GM21367 (cell line): ENCODE results near the gene NFATC2.
A peak's percentile ranks its signal among the peaks of the same experiment; 100 is the strongest.

Experiments used
- ATAC-seq: cut with Tn5 transposase; IDR thresholded peaks from one replicate; pipeline ENCODE4 v1.9.1; 2021; ENCODE audit not compliant: unreplicated experiment

The NFATC2 gene

DNA sequence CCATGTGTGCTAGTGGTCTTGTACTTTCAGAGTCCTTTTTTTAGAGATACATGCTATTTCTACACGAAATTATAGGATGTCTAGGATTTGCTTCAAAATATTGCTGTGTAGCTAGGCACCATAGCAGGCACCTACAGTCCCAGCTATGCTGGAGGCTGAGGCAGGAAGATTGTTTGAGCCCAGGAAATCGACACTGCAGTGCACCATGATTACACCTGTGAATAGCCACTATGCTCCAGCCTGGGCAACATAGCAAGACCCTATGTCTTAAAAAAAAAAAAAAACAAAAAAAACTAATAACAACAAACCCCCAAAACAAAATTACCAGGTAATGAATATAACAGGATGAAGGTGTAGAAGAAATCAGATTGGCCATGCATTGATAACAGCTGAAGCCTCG, 121.7 kb downstream of the NFATC2 start:
- ATAC-seq, result no peak

DNA sequence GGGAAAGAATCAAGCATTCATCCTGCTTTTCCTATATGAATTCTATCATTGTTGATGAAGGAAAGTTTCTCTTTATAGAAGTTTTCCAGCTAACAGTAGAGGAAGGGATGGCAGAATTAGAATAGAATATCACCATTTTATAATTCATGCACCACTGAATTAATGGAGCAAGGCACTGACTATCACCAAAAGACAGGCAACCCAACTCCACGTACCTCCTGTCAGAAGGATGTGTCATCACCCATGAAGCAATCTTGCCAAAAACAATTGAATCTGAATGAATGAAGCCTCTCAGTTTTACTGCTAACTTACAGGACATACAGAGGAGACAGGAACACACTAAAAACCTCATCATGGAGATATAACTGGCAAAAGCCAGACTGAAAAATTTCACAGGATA, 122.4 kb downstream of the NFATC2 start:
- ATAC-seq, result no peak

DNA sequence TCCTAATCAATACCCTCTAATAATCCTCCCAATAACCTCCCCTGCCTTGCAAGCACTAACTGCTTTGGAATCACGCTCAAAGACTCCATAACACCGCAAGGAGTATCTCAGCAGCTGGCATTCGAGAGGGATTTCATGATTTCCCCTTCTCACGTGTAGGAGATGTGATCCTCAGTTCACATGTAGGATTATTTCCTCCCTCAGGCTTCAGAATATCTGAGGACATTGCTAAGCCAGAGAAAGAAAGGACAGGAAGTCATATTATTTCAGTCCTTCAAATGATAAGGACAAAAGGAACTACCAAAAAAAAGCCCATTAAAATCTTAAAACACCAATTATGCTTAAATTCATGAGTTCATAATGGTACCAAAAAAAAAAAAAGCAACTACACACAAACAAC, 122.9 kb downstream of the NFATC2 start:
- ATAC-seq, result no peak

DNA sequence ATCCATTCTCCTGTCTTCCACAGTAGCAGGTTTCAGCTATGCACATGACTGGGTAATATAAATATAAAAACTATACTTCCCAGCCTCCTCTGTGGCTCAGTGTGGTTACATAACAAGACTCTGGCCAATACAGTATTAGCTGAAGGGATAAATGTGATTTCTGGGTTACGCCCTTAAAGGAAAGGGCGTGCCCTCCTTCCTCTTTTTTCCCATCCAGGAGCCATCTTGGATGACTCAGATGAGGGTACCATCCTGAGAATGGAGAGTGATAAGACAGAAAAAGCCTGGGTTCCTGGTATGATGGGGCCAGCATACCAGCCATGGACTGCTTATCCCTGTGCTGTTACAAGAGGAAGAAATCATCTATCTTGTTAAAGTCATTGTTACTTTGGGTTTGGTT, 123.3 kb downstream of the NFATC2 start:
- ATAC-seq, result no peak

DNA sequence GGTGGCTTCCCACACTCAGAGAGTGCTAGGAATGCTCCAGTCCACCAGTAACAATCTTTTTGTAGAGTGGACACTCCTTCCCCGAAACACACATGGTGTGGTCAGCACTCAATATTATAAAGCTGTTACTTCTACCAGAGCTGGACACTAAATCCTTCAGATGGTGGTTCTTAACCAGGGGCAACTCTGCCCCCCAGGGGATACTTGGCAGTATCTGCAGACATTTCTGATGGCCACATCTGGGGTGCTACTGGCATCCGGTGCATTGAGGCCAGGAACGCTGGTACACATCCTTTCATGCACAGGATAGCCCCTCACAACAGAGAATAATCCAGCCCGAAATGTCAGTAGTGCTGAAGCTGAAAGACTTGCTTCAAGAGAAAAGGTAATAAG, 124.4 kb downstream of the NFATC2 start:
- ATAC-seq, result no peak

DNA sequence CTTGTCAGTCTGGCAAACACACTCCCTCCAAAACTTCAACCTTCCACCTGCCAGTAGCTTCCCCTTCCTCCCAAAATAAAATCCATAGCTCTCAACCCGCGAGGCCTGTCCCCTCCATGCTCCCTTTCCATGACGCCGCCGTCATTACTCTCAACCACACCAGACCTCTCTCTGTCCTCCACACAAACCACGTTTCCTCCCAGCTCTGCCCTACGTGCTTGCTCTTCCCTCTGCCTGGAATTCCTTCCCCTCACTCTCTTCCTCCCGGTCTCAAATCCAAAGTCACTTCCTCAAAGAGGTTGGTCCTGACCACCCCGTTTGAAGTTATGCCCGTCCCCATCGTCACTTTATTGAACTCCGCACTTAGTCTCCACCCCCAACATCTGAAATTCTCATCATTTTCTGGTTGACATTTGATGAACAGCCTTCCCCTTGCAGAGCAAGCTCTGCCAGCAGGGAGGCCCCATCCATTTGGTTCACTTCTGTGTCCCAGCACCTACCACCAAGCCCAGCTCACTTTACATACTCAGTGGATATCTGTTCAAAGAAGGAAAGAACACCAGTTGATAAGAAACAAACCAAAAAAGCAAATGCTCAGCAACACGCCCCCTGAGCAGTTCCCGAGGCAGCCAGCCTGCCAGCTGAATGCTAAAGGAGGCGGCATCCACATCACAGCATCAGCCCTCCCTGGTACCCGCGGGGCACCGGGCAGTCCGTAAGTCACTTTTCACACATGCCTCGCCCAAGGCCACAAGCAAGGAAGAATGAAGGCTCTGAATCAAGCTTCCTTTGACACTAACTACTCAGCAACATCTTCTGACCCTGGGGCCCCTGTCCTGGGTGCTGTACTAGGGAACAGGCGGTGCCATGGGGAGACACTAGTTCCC, 125.0 kb downstream of the NFATC2 start:
- ATAC-seq, result no peak

DNA sequence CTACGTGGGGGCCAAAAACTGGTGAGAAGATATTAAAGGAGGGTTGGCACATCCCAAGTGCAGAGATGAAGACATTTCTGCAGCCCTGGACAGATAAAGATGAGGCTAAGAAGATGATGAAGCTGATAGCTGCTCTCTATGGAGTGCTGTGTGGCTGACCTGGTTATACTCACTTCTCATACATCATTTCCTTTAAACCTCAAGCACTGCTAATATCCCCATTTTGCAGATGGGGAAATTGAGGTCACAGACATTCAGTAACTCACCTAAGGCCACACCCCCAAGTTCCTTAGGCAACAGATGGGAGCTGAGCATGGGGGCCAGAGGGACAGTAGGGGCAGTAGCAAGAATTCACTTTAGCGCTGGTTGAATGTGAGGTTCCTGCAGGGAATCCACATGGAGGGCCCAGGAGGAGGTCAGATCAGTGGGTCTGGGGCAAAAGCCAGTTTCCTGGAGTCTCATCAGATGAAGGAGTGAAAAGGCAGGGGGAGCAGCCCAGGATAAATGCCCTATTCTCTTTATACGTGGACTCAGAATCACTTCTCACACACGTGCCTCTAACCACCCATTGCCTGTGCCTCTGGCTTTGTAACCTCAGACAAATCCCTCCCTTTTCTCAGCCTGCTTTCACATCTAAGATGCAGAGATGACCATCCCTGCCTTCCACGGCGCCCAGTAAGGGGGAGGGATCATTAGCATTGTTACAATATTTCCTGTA, 125.8 kb downstream of the NFATC2 start:
- ATAC-seq, result no peak

DNA sequence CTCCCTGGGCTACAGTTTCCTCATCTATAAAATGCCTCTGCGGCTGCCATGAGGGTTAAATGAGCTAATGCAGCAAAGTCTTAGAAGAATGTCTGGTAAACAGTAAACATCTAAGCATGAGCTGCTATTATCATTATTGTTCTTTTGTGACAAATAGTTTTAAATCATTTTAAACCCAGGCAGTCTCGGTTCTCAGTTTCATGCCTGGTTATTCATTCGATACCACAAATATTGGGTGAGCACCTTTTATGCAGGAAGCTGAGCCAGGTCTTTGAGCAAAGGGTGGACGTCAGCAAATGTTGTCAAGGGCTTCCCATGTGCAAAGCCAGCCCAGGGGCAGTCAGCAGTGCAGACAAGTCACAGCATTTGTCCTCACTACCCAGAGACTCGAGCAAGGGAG, 128.7 kb downstream of the NFATC2 start:
- no peak for ATAC-seq

DNA sequence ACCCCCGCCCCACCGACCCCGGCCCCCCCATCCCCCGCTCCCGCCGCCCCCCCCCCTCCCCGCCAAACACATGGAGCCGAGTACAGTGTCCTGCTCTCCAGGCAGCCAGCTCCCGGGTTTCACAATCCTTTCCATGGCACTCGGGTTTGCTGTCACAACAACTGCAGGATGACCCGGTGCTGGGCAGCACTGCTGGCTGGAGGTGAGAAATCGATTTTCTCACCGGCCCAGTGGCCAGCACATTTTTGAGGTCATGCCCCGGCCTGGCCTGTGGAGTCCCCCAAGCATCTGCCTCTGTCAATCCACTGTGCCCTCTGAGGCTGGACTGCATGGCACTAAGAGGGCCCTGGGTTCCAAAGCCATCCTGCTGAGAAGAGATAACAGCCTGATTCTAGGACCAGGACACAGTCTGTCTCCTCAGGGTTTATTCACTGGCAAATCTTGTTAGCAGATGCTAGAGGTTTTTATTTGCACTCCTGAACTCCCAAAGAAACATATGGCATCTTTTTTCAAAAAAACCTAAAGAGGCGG, 129.5 kb downstream of the NFATC2 start:
- no peak for ATAC-seq

DNA sequence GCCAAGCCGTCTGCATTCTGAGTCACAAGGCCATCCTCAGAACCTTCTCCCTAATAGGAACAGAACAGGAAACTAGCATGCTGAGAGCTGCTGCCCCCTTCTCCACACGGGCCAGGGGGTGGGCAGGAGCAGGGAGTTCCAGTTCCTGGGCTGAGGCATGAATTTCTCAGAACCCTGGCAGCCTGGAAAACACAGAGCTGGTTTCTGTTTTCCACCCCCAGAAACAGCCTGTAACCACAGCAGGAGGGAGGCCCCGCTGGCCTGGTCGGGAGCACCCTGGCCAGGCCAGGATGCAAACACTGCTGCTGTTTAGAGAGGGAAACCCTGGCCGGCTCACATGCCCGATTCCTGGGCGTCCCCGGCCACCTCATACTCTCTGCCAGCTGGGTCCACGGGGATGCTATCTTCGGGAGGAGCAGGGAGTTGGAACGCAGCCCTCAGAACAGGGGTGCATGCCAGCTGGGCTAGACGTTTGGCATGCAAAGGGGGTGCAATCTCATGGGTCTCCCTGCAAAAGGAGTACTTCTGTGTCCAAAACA, 130.1 kb downstream of the NFATC2 start:
- ATAC-seq, result no peak

DNA sequence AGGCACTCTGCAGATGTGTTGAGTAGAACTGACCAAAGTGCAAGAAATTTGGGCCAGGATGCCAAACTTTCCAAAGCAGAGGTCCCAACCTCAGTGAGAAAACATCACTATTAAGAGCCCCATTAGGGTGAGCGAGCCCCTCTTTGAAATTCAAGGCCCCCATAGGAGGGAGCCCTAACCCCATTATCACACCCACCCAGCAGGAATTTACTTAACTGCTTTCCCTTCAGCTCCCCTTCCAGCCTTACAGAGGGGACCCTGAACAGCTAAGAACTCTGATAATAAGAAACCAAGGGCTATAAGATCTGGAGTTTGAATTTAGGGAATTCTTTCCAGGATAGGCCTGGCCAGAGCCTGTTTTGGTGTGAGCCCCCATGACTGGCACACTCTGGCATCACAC, 130.6 kb downstream of the NFATC2 start:
- no peak for ATAC-seq

DNA sequence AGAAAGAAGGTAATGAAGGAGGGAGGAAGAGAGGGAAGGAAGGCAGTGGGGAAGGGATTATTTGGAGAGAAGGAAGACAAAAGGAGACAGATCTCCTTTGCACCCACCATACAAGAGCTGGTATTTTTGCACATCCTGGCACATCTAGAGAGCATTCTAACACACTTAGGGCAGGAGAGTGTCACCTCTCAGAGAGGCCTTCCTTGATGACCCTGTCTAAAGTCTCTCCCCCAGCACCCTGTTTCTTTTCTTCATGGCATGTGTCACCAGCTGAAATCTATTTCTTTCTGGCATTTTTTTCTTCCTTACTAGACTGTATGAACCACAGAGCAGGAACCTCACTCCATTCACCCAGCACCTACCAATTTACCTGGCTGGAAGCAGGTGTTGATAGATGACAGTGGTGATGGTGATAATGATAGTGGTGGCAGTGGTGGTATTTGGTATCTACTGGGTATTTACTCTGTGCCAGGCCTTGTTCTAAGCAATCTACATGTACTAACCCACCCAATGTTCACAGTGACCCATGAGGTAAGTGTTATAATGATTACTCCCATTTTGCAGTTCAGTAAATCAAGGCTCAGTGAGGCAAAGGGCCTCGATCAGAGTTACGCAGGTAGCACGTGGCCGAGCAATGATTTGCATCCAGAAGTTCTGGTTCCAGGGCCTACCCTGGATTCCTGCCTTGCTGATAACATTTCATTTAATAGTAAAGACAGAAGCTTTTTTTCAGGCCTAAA, 131.8 kb downstream of the NFATC2 start:
- ATAC-seq, result no peak

DNA sequence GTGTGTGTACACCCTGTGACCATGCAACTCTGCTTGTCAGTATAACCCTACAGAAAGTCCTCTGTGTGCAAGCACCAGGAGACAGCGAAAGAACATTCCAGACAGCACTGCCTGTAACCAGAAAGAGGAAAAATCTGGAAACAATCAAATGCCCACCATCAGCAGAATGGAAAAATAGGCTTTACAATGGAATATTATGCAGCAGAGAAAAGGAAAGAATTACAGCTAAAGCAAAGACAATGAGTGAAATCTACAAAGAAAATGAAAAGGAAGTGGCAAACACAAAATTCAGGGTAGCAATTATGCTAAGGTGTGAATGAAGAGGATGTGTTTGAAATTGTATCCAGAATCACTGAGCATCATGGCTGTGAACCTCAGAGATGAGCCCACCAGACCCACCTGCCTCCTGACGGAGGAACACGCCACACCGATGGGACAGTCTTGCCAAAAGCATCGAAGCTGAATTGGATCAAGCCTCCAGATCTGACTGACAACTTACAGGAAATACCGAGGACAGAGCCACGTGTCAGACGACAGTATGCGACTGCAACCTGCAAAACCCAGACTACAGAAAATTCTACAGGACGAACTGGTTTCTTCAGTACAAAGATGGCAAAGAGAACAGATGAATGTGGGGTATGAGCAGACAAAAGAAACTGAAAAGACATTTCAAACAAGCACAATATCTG, 133.2 kb downstream of the NFATC2 start:
- no peak for ATAC-seq

DNA sequence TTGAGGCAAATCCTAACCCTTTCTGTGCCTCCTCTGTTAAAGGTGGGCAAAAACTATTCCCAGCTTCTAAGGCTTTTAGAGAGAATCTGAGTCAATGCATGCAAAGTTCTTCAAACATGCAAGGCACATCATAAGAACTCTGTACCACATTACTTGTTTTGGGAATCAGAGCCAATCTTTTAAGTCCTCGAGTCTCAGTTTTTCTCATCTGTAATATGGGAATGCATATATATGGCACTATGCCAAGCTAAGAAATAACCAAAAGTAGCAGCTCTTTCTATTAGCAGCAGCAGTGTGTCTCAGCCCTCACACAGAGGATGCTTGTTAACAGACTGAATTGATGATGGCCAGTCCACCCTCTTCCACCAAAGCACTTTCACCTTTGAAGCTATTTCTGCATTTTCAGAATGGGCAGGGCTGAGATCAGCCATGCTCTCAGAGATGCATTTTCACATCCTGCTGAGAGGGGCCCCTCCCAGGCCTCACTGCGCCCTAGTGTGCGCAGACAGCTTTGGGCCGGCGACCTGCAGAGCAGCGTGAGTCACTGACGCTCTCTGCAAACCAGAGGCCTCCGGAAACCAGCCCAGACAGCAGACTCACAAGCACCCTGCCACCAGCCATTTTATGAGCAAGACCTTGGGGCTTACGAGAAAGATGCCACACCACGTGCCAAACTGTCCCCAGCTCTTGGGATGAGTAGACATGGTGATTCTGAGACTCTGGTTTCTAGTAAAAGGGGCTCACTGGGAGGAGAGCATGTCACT, 138.0 kb downstream of the NFATC2 start:
- peak; percentile 68 for ATAC-seq

DNA sequence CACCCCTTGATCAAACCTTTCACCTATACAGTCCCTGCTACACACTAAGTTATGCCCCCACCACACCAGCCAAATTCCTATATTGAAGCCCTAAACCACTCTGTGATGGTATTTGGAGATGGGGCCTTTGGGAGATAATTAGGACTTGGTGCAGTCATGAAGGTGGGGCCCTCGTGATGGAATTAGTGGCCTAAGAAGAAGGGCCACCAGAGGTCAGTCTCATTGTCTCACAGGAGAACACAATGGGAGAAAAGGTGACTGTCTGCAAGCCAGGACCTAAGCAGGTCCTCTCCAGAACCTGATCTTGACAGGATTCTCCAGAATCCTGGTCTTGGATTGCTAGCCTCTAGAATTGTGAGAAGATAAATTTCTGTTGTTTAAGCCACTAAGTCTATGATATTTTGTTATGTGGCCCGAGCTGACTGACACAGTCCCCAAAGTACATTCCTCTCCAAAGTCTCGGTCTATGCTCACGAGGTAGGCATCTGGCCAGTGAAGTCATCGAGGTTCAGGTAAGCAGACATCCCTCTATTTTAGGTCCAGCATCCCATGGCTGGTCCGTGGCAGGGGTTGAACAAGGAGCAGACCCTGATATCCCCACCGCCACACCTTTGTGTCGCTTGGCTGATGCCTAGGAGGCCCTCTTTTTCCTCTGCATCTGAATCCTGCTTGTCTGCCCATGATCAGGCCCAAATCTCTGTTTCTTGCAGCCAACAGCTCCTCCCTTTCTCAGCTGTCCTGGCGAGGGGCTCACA, 138.9 kb downstream of the NFATC2 start:
- no peak for ATAC-seq

DNA sequence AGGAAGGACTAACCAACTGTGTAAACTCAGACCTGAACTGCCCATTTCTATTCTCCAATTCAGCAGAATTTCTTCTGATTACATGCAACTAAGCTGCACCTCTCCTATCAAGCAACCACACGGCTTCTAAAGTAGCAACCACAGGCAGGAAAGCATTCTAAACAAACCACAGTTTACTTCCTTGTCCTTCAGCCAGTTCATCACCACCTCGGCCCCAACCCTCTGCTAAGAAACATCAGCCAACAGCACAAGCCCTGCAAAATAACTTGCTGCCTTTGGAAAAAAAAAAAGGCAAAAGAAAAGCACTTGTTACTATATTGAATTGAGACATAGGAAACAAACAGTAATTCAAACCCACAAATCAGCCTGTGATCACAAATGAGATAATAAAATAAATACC, 140.3 kb downstream of the NFATC2 start:
- ATAC-seq, result no peak

DNA sequence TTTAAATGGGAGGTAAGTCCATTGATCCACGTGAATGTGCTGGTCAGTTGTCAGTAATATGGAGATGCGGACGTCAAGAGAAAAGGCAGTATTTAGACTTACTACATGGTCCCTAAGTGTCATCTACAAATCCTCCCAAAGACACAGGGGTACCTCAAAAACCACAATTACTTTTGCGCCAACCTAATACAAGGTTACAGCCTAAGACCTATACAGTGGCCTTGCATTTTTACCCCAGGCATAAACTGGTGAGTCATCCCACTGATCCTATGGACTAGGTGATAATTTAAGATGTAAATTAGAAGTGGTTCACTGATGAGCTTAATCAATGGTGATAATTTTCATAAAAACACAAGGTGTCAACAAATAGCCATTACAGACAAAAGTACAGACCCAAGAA, 141.0 kb downstream of the NFATC2 start:
- no peak for ATAC-seq

DNA sequence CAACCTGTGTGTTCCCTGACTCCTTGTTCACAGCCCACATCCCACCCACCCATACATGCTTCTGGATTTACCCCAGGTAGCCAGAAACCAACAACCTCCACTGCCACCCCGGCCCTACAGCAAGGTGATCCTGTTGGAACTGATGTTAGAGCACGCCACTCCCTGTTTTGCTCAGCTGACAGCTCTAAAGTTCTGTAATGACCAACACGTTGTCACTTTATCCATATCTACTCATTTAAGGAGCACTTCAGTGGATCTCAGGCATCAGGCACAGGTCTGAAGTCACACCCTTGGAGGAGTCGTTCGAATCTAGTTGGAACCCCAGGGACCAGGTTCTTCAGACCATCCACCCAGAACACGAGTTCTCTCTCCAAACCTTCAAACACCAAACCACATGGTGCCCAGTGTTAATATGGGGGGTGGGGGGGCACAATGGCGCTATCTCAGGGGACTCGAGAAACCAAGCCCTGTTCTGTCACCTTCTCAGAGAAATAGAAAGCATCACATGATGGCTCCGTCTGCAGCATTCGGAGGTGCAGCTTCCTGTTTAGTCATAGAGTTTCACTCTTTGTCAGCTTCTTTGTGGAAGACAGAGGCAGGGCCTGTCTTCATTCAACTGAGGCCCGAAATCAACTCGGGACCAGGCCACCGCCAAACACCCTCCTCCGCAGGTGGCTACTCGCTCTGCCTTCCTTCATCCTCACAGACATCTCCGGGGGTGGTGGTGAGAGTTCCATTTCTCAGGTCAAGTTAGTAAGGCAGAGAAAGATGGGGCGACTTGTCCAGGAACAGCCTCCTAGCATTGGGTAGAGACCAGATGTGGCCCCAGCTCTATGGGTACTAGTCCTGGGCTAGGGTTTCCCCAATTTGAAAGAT, 142.2 kb downstream of the NFATC2 start:
- ATAC-seq, result peak; percentile 62
